Upper lobe of left lung (tissue), 6 donors: ENCODE measurements around the gene SLC13A3. TPM values are rescaled to one million over a fixed set of nuclear protein-coding genes. Genes with fewer than 3 reads are reported as not detected.

Source experiments
- ATAC-seq, 2 donors: fragments of 200-7000 bp; cut with Tn5 transposase; one replicate each; pipeline ENCODE4 v1.9.1; 2022; ENCODE audit warnings: mild to moderate bottlenecking in 2 of 2, moderate library complexity in 2 of 2; ENCODE audit not compliant: low FRiP score in 2 of 2
- DNase-seq, 2 donors: peaks; one replicate each; pipeline ENCODE4 v3.0.0-alpha.2; 2019 to 2020
- H3K27ac ChIP-seq, 4 donors: fragments of 200-600 bp; sonication (generic); one replicate each; pipeline ENCODE4 v1.5.1; 2016 to 2019
- H3K27me3 ChIP-seq, 4 donors: fragments of 200-600 bp; sonication (generic); one replicate each; pipeline ENCODE4 v1.5.1; 2017 to 2019
- H3K36me3 ChIP-seq, 4 donors: fragments of 200-600 bp; sonication (generic); one replicate each; pipeline ENCODE4 v1.5.1; 2016 to 2019
- H3K4me1 ChIP-seq, 4 donors: fragments of 200-600 bp; sonication (generic); one replicate each; pipeline ENCODE4 v1.5.1; 2018 to 2019
- H3K4me3 ChIP-seq, 4 donors: fragments of 200-600 bp; sonication (generic); one replicate each; pipeline ENCODE4 v1.5.1; 2017 to 2019; ENCODE audit warnings: mild to moderate bottlenecking in 2 of 4, moderate library complexity in 1 of 4
- H3K9me3 ChIP-seq, 4 donors: fragments of 200-600 bp; sonication (generic); one replicate each; pipeline ENCODE4 v1.5.1; 2018 to 2019
- CTCF ChIP-seq, 6 experiments: fragments of 450-650 bp in 4 of 6; fragments of 200-600 bp in 2 of 6; sonication (generic) in 2 of 6; IDR thresholded peaks; one replicate each; pipeline ENCODE4 v1.5.1; 2016 to 2019; ENCODE audit warnings: antibody characterized with exemption in 6 of 6
- EP300 ChIP-seq, 4 donors: sonication (generic); formaldehyde crosslinking; IDR thresholded peaks; one replicate each; pipeline ENCODE4 v1.5.1; 2017; ENCODE audit warnings: antibody characterized with exemption in 4 of 4, control low read depth in 2 of 4
- POLR2A ChIP-seq, 4 donors: fragments of 450-650 bp; IDR thresholded peaks; one replicate each; pipeline ENCODE4 v1.5.1; 2016 to 2017; ENCODE audit warnings: antibody characterized with exemption in 4 of 4, mild to moderate bottlenecking in 2 of 4
- POLR2AphosphoS5 ChIP-seq, 2 donors: sonication (generic); formaldehyde crosslinking; IDR thresholded peaks; one replicate each; pipeline ENCODE4 v1.5.1; 2017; ENCODE audit warnings: antibody characterized with exemption in 2 of 2
- WGBS, 2 donors: methylation state at CpG; one replicate each; pipeline ENCODE4 v1.1.5; 2017 to 2018; 5-methylcytosine and 5-hydroxymethylcytosine counted together
- total RNA-seq, 6 donors: library from RNA; depleted of rRNA in 4 of 6; stranded (reverse); fragments of >200 nt in 4 of 6; gene quantifications; one replicate each; pipeline versions ENCODE4 v1.1.0 to v1.2.1, GENCODE V29; 2016 to 2021
- donor health status: DM: no; HTN: no; CAD: no; lungs with moderate emphysema.
- donor health status: DM: no; HTN: yes; CAD: no; lungs with severe emphysema.

Gene SLC13A3
- total RNA-seq, 6 donors from 2014 or later: 0.88 to 11.5 (median 1.3) TPM

GRCh38 chr20:46627234-46627633 lies 24.0 kb downstream of the SLC13A3 start:
- Histone ChIP-seq H3K9me3 (peaks cover 0 to 17% (median 6%) of the 10 kb centered on the region in 4 donors), H3K4me3 (no peak overlapping the region), H3K36me3 (no peaks in the 10 kb centered on the region), H3K27me3 (no peaks in the 10 kb centered on the region), H3K27ac (no peak overlapping the region), H3K4me1 (no peaks in the 10 kb centered on the region)
- no peak for TF ChIP-seq POLR2AphosphoS5 (IDR thresholded peaks at IDR 0.05)
- no peak for TF ChIP-seq CTCF (IDR thresholded peaks at IDR 0.05)
- TF ChIP-seq POLR2A (IDR thresholded peaks at IDR 0.05): no peak
- no peak for TF ChIP-seq EP300 (IDR thresholded peaks at IDR 0.05)
- ATAC-seq (no peak), DNase-seq (no peak)
- 55 to 63% methylated on average over 4 of the region's 4 CpGs for WGBS, 2 donors

GRCh38 chr20:46626758-46627157 lies 24.5 kb downstream of the SLC13A3 start:
- H3K36me3 ChIP-seq: no peaks in the 10 kb centered on the region
- no peak for DNase-seq
- H3K4me1 ChIP-seq: no peaks in the 10 kb centered on the region
- 76 to 83% methylated on average over 4 of the region's 4 CpGs for WGBS, 2 donors
- no peak overlapping the region for H3K4me3 ChIP-seq
- no peak for ATAC-seq
- no peaks in the 10 kb centered on the region for H3K27me3 ChIP-seq
- no peak for TF ChIP-seq POLR2AphosphoS5 (IDR thresholded peaks at IDR 0.05)
- TF ChIP-seq CTCF (IDR thresholded peaks at IDR 0.05): no peak
- no peak for TF ChIP-seq POLR2A (IDR thresholded peaks at IDR 0.05)
- no peak for TF ChIP-seq EP300 (IDR thresholded peaks at IDR 0.05)
- H3K27ac ChIP-seq: no peak overlapping the region
- peaks cover 0 to 17% (median 6%) of the 10 kb centered on the region in 4 donors for H3K9me3 ChIP-seq

DNA sequence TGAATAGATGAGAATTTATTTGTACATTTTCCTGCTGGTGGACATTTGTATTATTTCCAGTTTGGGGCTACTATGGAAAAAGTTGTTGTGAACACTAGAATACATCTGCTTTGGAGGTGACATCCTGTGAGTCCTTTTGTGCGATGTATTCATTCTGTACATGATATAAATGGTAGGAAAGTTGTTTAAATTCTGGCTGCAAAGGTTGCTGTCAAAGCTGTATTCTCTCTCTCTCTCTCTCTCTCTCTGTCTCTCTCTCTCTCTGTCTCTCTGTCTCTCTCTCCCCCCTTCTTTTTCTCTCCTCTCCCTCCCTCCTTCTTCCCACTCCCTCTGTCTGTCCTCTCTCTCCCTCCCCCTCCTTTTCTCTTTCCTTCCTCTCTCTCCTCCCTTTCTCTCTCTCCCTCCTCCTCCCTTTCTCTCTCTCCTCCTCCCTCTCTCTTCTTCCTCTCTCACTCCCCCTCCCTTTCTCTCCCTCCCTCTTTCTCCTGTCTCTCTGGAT lies 25.3 kb downstream of the SLC13A3 start:
- peaks cover 0 to 17% (median 6%) of the 10 kb centered on the region in 4 donors for H3K9me3 ChIP-seq
- no peaks in the 10 kb centered on the region for H3K4me1 ChIP-seq
- H3K27me3 ChIP-seq: no peaks in the 10 kb centered on the region
- WGBS, 2 donors: 97 to 100% methylated on average over 1 of the region's 1 CpG
- no peak for DNase-seq
- no peaks in the 10 kb centered on the region for H3K36me3 ChIP-seq
- no peak overlapping the region for H3K4me3 ChIP-seq
- no peak for ATAC-seq
- TF ChIP-seq EP300 (IDR thresholded peaks at IDR 0.05): no peak
- no peak for TF ChIP-seq CTCF (IDR thresholded peaks at IDR 0.05)
- no peak for TF ChIP-seq POLR2AphosphoS5 (IDR thresholded peaks at IDR 0.05)
- no peak for TF ChIP-seq POLR2A (IDR thresholded peaks at IDR 0.05)
- H3K27ac ChIP-seq: no peak overlapping the region

GRCh38 chr20:46624946-46625345 lies 26.3 kb downstream of the SLC13A3 start:
- Histone ChIP-seq H3K27me3 (no peaks in the 10 kb centered on the region), H3K9me3 (peaks cover 0 to 17% (median 5%) of the 10 kb centered on the region in 4 donors), H3K4me3 (no peak overlapping the region), H3K4me1 (no peaks in the 10 kb centered on the region), H3K36me3 (no peaks in the 10 kb centered on the region), H3K27ac (no peak overlapping the region)
- DNase-seq: no peak
- peak in 1 of 2 donors; percentile 36 for ATAC-seq
- WGBS, 2 donors: 57 to 61% methylated on average over 2 of the region's 2 CpGs
- TF ChIP-seq POLR2A (IDR thresholded peaks at IDR 0.05) (no peak), CTCF (IDR thresholded peaks at IDR 0.05) (no peak), POLR2AphosphoS5 (IDR thresholded peaks at IDR 0.05) (no peak), EP300 (IDR thresholded peaks at IDR 0.05) (no peak)

- Histone ChIP-seq H3K27me3 (no peaks in the 10 kb centered on the region), H3K36me3 (no peaks in the 10 kb centered on the region), H3K4me3 (no peak overlapping the region), H3K27ac (no peak overlapping the region), H3K9me3 (peaks cover 0 to 10% (median 1%) of the 10 kb centered on the region in 4 donors), H3K4me1 (no peaks in the 10 kb centered on the region)
- ATAC-seq: no peak
- no peak for DNase-seq
- no peak for TF ChIP-seq CTCF (IDR thresholded peaks at IDR 0.05)
- TF ChIP-seq EP300 (IDR thresholded peaks at IDR 0.05): no peak
- TF ChIP-seq POLR2AphosphoS5 (IDR thresholded peaks at IDR 0.05): no peak
- no peak for TF ChIP-seq POLR2A (IDR thresholded peaks at IDR 0.05)
- WGBS, 2 donors: 33 to 69% methylated on average over 1 of the region's 1 CpG
Observed at GRCh38 chr20:46622165-46622564, 29.1 kb downstream of the SLC13A3 start.
